ENCODE measurements around the gene PROK2. TPM values are rescaled to one million over a fixed set of nuclear protein-coding genes. Genes with fewer than 3 reads are reported as not detected.

PROK2 gene, protein sequence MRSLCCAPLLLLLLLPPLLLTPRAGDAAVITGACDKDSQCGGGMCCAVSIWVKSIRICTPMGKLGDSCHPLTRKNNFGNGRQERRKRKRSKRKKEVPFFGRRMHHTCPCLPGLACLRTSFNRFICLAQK
- total RNA-seq (under 1 TPM; 0.47 to 0.84 TPM), polyA plus RNA-seq (under 1 TPM; 0.24 to 0.36 TPM)

DNA sequence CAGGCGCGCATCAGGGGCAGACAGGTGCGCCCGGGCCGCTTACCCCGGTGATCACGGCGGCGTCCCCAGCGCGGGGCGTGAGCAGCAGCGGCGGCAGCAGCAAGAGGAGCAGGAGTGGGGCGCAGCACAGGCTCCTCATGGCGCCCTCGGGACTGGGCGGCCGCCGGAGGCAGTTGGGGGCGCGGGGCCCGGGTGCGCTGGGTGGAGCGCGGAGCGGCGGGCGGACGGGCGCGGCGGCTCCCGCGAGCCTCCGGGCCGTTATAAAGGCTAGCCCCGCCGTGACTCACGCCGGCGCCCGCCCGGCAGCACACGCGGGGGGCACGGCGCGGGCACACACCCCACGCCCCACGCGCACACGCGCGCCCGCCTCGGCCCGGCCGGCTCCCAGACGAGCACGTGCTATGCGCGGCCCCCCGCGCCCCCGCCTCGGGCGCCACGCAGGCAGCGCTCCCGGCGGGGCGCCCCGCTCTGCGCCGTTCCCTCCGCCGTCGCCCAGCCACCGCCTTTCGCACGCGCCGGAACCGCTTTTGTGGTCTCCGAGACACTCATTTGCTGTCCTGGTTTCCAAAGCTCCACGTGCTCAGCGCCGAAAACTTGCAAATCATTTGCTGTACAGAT is at the start of gene PROK2:
TSS of gene PROK2 (minus strand) at position 235 of the 618 bp plus-strand sequence. CDS start at position 139, 96 bp downstream.
- H3K27ac ChIP-seq (ENCODE audit: low read depth in 1 of 2, low read length in 2 of 2) = no peak within 1 kb of the TSS
- peaks cover 3 to 8% (median 4%) of the 10 kb centered on the region in 4 donors for H3K27me3 ChIP-seq (ENCODE audit: control insufficient read depth in 4 of 4, insufficient read depth in 4 of 4, low read length in 3 of 4)
- peaks cover 4 to 18% (median 9%) of the 10 kb centered on the region in 4 donors for H3K4me1 ChIP-seq (ENCODE audit: control insufficient read depth in 4 of 4, insufficient read depth in 4 of 4, low read length in 3 of 4)
- no peaks in the 10 kb centered on the region for H3K36me3 ChIP-seq (ENCODE audit: control insufficient read depth in 4 of 4, insufficient read depth in 3 of 4, low read depth in 1 of 4, low read length in 3 of 4)
- peak within 1 kb of the TSS in 1 of 3 donors; percentile 47 for H3K4me3 ChIP-seq (ENCODE audit: low read depth in 1 of 3, low read length in 3 of 3)
- H3K9me3 ChIP-seq (ENCODE audit: control insufficient read depth in 4 of 4, low read length in 3 of 4) = no peaks in the 10 kb centered on the region
- TF ChIP-seq GABPA (IDR thresholded peaks at IDR 0.05 in 1 of 2, conservative IDR thresholded peaks at IDR 0.05 in 1 of 2) (no peak), ZBTB33 (IDR thresholded peaks at IDR 0.05) (no peak), RXRA (IDR thresholded peaks at IDR 0.05) (no peak), ATF3 (IDR thresholded peaks at IDR 0.05) (no peak), EGR1 (IDR thresholded peaks at IDR 0.05; ENCODE audit: low read depth in 2 of 2) (no peak), HNF4A (conservative IDR thresholded peaks at IDR 0.05) (no peak), FOXA1 (IDR thresholded peaks at IDR 0.05) (no peak), TAF1 (conservative IDR thresholded peaks at IDR 0.05) (no peak), NR2F2 (IDR thresholded peaks at IDR 0.05) (no peak), MAX (IDR thresholded peaks at IDR 0.05) (no peak), YY1 (IDR thresholded peaks at IDR 0.05) (no peak), RAD21 (IDR thresholded peaks at IDR 0.05) (no peak), FOXA2 (IDR thresholded peaks at IDR 0.05) (no peak), REST (IDR thresholded peaks at IDR 0.05) (no peak), HNF4G (IDR thresholded peaks at IDR 0.05) (no peak), JUND (IDR thresholded peaks at IDR 0.05) (no peak)
- TF ChIP-seq, protein P1, sequence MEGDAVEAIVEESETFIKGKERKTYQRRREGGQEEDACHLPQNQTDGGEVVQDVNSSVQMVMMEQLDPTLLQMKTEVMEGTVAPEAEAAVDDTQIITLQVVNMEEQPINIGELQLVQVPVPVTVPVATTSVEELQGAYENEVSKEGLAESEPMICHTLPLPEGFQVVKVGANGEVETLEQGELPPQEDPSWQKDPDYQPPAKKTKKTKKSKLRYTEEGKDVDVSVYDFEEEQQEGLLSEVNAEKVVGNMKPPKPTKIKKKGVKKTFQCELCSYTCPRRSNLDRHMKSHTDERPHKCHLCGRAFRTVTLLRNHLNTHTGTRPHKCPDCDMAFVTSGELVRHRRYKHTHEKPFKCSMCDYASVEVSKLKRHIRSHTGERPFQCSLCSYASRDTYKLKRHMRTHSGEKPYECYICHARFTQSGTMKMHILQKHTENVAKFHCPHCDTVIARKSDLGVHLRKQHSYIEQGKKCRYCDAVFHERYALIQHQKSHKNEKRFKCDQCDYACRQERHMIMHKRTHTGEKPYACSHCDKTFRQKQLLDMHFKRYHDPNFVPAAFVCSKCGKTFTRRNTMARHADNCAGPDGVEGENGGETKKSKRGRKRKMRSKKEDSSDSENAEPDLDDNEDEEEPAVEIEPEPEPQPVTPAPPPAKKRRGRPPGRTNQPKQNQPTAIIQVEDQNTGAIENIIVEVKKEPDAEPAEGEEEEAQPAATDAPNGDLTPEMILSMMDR (IDR thresholded peaks at IDR 0.05; ENCODE audit: low read depth, low read length, missing input control) = no peak
- 2% methylated on average over 89 of the region's 89 CpGs for WGBS
- no peak within 1 kb of the TSS for H3K9ac ChIP-seq (ENCODE audit: low read depth in 1 of 2, low read length in 2 of 2)
- no peak for DNase-seq (ENCODE audit: low spot score)
